Pancreas (tissue), 10 donors: ENCODE measurements around the gene ING2. TPM values are rescaled to one million over a fixed set of nuclear protein-coding genes. Genes with fewer than 3 reads are reported as not detected.

Experiments
- ATAC-seq, 4 donors: fragments of 200-7000 bp; cut with Tn5 transposase; one replicate each; pipeline versions ENCODE4 v1.8.0 to v1.9.1; 2020; ENCODE audit warnings: mild to moderate bottlenecking in 4 of 4, moderate library complexity in 4 of 4
- DNase-seq, 6 donors: peaks; one replicate each; pipeline ENCODE4 v3.0.0-alpha.2; 2020
- FAIRE-seq: peaks from 2 replicates; lab custom pipeline; 2012; peaks lifted over from hg19 to GRCh38; lab: Jason Lieb, UNC
- H3K27ac ChIP-seq, 4 donors: fragments of 200-600 bp; sonication (generic); 1 replicate in 3 of 4; 2 replicates in 1 of 4; pipeline versions ENCODE4 v1.5.0 to v1.8.0; 2020
- H3K27me3 ChIP-seq, 4 donors: fragments of 200-600 bp; one replicate each; pipeline ENCODE4 v1.8.0; 2021
- H3K36me3 ChIP-seq, 3 donors: fragments of 200-600 bp; sonication (generic) in 1 of 3; one replicate each; pipeline versions ENCODE4 v1.5.0 to v1.8.0; 2020 to 2021
- H3K4me1 ChIP-seq, 3 donors: fragments of 200-600 bp; one replicate each; pipeline ENCODE4 v1.8.0; 2021
- H3K4me3 ChIP-seq, 4 donors: fragments of 200-600 bp; sonication (generic) in 2 of 4; one replicate each; pipeline versions ENCODE4 v1.5.0 to v1.8.0; 2020 to 2021
- H3K9me3 ChIP-seq, 4 donors: fragments of 200-600 bp; one replicate each; pipeline ENCODE4 v1.8.0; 2021
- CTCF ChIP-seq, 4 donors: fragments of 200-600 bp; sonication (generic) in 3 of 4; IDR thresholded peaks; one replicate each; pipeline versions ENCODE4 v1.5.0 to v1.8.0; 2021; ENCODE audit warnings: antibody characterized with exemption in 4 of 4
- WGBS, 2 donors: extraction: QIAGEN DNeasy Blood & Tissue Kit; methylation state at CpG; one replicate each; pipeline ENCODE4 v1.1.7; 2013; 5-methylcytosine and 5-hydroxymethylcytosine counted together
- intact Hi-C, 3 donors: fragments of 100-400 bp; cut with DNase I; formaldehyde crosslinking; loops; one replicate each; pipeline versions ENCODE4 v1.11.1 to v1.14.2; 2022
- polyA plus RNA-seq, 2 donors: library from polyadenylated mRNA; stranded (reverse); fragments of 200-250 nt; gene quantifications; one replicate each; pipeline ENCODE4 v1.2.3, GENCODE V29; 2013
- total RNA-seq, 6 donors: library from RNA; stranded (reverse); fragmentation: NEBNext Ultra II Directional in 4 of 6; extraction: Animal tissue kit (Norgen Biotek cat#: 25700) in 4 of 6; gene quantifications; one replicate each; pipeline versions ENCODE4 v1.2.1 to v1.2.4, GENCODE V29; 2021 to 2023
- donor health status: healthy with polysubstance abuse.
- donor health status: DM: no; HTN: no; CAD: no; lungs with moderate emphysema.
- donor health status: DM: no; HTN: no; CAD: no.
- donor health status: control.
- donor health status: control.
- donor health status: Bipolar disorder and iron deficiency.
- donor health status: DM: yes; HTN: yes; CAD: no.
- donor health status: DM: no; HTN: no; CAD: no.
- donor health status: DM: no; HTN: no; CAD: no.
- donor health status: DM: yes; HTN: yes; CAD: no.

Gene ING2
- total and polyA plus RNA-seq, 8 donors = 3.1 to 16.9 (median 5.9) TPM

GRCh38 chr4:183543435-183543834 lies 38.6 kb downstream of the ING2 start:
- Histone ChIP-seq H3K4me1 (peaks cover 0 to 2% (median 0%) of the 10 kb centered on the region in 3 donors), H3K9me3 (no peaks in the 10 kb centered on the region), H3K36me3 (no peaks in the 10 kb centered on the region), H3K27me3 (no peaks in the 10 kb centered on the region), H3K4me3 (no peak overlapping the region), H3K27ac (no peak overlapping the region)
- no peak for ATAC-seq
- intact Hi-C loops = no loop called here
- no peak for FAIRE-seq
- 29 to 35% methylated on average over 2 of the region's 2 CpGs for WGBS, 2 donors
- DNase-seq = no peak
- no peak for TF ChIP-seq CTCF (IDR thresholded peaks at IDR 0.05)

- intact Hi-C loops = no loop called here
- FAIRE-seq (no peak), DNase-seq (no peak), ATAC-seq (no peak)
- Histone ChIP-seq H3K27ac (no peak overlapping the region), H3K4me1 (peaks cover 0 to 2% (median 0%) of the 10 kb centered on the region in 3 donors), H3K4me3 (no peak overlapping the region), H3K9me3 (no peaks in the 10 kb centered on the region), H3K36me3 (no peaks in the 10 kb centered on the region), H3K27me3 (no peaks in the 10 kb centered on the region)
- 87 to 92% methylated on average over 5 of the region's 5 CpGs for WGBS, 2 donors
- TF ChIP-seq CTCF (IDR thresholded peaks at IDR 0.05) = no peak
These were observed 39.3 kb downstream of the ING2 start for GRCh38 chr4:183544109-183544508.

GRCh38 chr4:183546376-183546775 lies 41.5 kb downstream of the ING2 start:
- 92 to 96% methylated on average over 6 of the region's 6 CpGs for WGBS, 2 donors
- DNase-seq (no peak), ATAC-seq (no peak), FAIRE-seq (no peak)
- Histone ChIP-seq H3K4me3 (no peak overlapping the region), H3K9me3 (no peaks in the 10 kb centered on the region), H3K27ac (no peak overlapping the region), H3K36me3 (no peaks in the 10 kb centered on the region), H3K27me3 (no peaks in the 10 kb centered on the region), H3K4me1 (no peaks in the 10 kb centered on the region)
- intact Hi-C loops = no loop called here
- no peak for TF ChIP-seq CTCF (IDR thresholded peaks at IDR 0.05)

GRCh38 chr4:183548306-183548705 lies 43.4 kb downstream of the ING2 start:
- FAIRE-seq (no peak), ATAC-seq (no peak), DNase-seq (no peak)
- no peaks in the 10 kb centered on the region for H3K9me3 ChIP-seq
- 86 to 94% methylated on average over 3 of the region's 3 CpGs for WGBS, 2 donors
- H3K4me1 ChIP-seq = no peaks in the 10 kb centered on the region
- no peak for TF ChIP-seq CTCF (IDR thresholded peaks at IDR 0.05)
- no peak overlapping the region for H3K4me3 ChIP-seq
- H3K36me3 ChIP-seq = no peaks in the 10 kb centered on the region
- no peak overlapping the region for H3K27ac ChIP-seq
- H3K27me3 ChIP-seq = no peaks in the 10 kb centered on the region
- intact Hi-C loops = no loop called here

- no peak for ATAC-seq
- DNase-seq = no peak
- Histone ChIP-seq H3K4me3 (no peak overlapping the region), H3K36me3 (no peaks in the 10 kb centered on the region), H3K27ac (no peak overlapping the region), H3K9me3 (no peaks in the 10 kb centered on the region), H3K4me1 (no peaks in the 10 kb centered on the region), H3K27me3 (no peaks in the 10 kb centered on the region)
- TF ChIP-seq CTCF (IDR thresholded peaks at IDR 0.05) = no peak
- FAIRE-seq = no peak
- 68 to 71% methylated on average over 5 of the region's 5 CpGs for WGBS, 2 donors
- intact Hi-C loops = no loop called here
These were observed 45.7 kb downstream of the ING2 start for GRCh38 chr4:183550345-183551093.
